NCI-H345 treated with DMSO at 0.1 percent for 48 hours (cell line): ENCODE measurements around the gene RANBP10.
"Not testable (repeated sequence)": the region's sequence is repeated elsewhere in the genome, so short reads cannot be mapped to it uniquely, and the experiment has no call there.

Source experiments
- DNase-seq: peaks from one replicate; lab custom pipeline; 2025; ENCODE audit not compliant: unreplicated experiment; lab: John Stamatoyannopoulos, UW

Gene RANBP10

GRCh38 chr16:67780847-67781564 is 25.4 kb downstream of the RANBP10 start:
- no peak for DNase-seq

- no peak for DNase-seq
Observed at GRCh38 chr16:67779256-67780014, 26.9 kb downstream of the RANBP10 start.

DNA sequence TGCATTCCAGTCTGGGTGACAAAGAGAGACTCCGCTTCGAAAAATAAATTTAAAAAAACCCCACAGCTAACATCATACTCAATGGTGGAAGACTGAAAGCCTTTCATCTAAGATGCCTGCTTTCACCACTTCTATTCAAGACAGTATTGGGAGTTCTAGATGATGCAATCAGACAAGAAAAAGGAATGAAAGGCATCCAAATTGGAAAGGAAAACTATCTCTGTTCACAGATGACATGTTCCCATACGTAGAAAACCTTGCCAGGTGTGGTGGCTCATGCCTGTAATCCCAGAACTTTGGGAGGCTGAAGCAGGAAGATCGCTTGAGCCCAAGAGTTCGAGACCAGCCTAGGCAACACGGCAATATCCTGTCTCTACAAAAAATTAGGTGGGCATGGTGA is 31.1 kb downstream of the RANBP10 start:
- DNase-seq = no peak

DNA sequence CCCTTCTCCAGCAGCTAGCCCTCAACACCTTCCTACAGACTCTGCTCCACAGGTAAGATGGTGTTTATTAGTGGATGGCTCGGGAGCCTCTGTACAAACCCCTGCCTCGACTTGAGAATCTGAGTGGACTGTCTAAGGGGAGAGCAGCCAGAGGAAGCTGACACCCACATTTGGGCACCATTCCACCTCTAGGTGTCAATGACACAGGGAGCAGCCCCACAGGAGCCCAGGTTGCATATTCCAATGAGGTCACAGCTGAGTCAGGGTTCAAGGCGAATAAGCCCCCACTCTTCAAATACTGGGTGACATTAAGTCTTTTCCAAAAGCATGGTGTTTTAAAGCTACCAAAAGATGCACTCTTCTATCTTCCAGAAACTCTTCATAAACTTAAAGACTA is 31.9 kb downstream of the RANBP10 start:
- no peak for DNase-seq

DNA sequence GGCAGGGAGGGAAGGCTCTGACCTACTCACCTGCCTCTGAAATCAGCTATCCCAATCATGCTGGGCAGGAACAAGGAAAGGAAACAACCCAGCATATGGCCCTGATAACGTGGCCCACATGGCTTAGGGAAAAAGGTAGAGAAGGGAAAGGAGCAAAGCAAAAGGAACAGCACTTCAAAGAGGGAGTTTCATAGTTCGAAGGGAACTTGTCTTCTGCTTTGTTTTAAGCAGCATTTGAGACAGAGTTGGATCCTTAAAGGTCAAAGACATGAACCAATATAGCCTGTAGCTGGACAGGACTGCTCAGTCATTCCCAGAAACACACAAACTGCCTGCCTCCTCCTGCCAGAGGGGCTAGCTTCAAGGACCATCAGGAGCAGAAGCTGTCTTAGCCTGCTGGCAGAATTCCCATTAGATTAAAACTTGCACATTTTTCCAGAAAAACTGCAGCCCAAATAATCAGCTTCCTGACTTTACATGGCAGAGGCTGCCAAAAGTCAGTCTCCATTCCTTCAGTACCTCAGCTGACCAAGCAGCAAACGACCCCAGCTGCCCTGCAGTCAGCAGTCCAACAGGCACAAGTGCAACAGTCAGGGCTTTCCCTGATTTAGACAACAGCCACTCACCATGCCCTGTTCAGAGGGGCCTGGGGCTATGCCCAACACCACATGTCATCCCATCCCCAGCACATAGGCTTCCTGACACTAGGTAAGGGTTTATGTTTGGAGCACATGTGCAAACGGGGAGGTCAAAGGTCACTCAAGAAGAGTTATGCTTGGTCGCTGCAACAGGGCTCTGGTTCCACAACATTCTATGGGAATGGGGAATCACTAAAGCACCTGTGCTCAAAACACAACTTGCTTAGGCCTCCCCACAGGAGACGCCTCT is 32.5 kb downstream of the RANBP10 start:
- no peak for DNase-seq

DNA sequence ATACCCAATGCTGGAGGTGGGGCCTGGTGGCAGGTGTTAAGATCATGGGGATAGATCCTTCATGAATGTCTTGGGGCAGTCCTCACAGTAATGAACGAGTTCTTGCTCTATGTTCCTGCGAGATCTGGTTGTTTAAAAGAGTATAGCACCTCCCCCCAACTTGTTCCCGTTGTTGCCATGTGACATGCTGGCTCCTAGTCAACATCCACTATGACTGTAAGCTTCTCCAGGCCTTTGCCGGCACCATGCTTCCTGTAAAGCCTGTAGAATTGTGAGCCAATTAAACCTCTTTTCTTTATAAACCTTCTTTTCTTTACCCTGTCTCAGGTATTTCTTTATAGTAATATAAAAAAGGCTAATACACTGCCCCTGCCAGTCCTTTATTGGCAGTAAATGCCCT is 33.3 kb downstream of the RANBP10 start:
- no peak for DNase-seq

DNA sequence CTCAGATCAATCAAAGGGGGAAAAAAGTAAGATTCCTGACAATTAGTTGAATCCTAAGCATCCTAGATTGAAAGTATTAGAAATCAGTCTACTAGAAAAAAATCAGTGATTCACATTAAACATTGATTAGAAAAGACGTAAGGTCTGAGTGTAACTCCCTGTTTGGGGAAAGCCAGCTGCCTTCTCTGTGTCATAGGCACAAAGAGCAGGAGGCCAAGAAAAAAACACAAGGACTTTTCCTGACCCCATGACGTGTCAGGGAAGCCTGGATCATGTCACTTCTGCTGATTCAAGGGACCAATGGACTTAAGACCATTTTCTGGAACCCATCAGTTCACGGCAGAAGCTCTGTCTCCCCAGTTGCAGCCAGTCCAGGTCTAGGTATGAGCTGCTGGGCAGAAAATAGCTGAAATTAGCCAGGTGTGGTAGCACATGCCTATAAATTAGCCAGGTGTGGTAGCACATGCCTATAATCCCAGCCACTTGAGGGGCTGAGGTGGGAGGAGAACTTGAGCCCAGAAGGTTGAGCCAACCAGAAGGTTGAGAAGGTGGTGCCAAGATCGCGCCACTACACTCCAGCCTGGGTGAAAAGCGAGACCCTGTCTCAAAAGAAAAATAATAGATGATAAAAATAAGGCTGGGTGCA is 35.9 kb downstream of the RANBP10 start:
- DNase-seq = no peak

- DNase-seq = no peak
Observed at GRCh38 chr16:67767953-67768352, 38.4 kb downstream of the RANBP10 start.

DNA sequence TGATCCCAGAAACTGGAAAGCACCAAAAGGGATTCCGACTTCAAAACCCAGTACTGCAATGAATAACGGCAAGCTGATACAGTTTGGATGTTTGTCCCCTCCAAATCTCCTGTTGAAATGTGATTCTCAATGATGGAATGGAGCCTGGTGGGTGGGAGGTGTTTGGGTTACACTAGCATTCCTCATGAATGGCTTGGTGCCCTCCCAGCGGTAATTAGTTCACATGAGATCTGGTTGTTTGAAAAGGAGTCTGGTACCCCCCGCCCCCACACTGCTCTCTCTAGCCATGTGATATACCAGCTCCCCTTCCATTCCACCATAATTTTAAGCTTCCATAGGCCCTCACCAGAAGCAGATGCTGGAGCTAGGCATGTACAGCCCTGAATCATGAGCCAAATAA is 40.1 kb downstream of the RANBP10 start:
- DNase-seq = no peak

GRCh38 chr16:67764158-67764667 is 42.1 kb downstream of the RANBP10 start:
- no peak for DNase-seq

GRCh38 chr16:67763066-67763465 is 43.3 kb downstream of the RANBP10 start:
- no peak for DNase-seq

- no peak for DNase-seq
Observed at GRCh38 chr16:67762385-67762784, 44.0 kb downstream of the RANBP10 start.

GRCh38 chr16:67761924-67762323 is 44.4 kb downstream of the RANBP10 start:
- no peak for DNase-seq

DNA sequence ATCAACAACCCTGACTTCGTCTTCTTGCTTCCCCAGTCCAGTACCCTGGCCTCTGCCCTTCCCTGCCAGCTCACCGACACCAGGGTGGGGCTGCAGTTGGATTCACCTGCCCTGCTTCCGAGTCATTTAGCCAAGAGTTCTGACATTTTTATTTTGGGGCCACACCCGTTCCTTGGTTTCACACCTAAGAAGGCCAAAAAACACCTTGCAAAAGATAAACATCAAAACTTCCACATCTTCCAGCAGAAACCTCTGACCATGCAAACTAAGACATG is 45.5 kb downstream of the RANBP10 start:
- no peak for DNase-seq

- no peak for DNase-seq
Observed at GRCh38 chr16:67760206-67760955, 46.0 kb downstream of the RANBP10 start.

GRCh38 chr16:67758966-67759365 is 47.4 kb downstream of the RANBP10 start:
- no peak for DNase-seq

- DNase-seq = no peak
Observed at GRCh38 chr16:67758006-67758405, 48.4 kb downstream of the RANBP10 start.

GRCh38 chr16:67752641-67753040 is 53.7 kb downstream of the RANBP10 start:
- DNase-seq = no peak

- not testable (repeated sequence) for DNase-seq
Observed at GRCh38 chr16:67751331-67751730, 55.0 kb downstream of the RANBP10 start.

GRCh38 chr16:67750466-67750865 is 55.9 kb downstream of the RANBP10 start:
- DNase-seq = no peak
